Fibroblast of lung (primary cell): Measurements from ENCODE around the gene SPHK2. TPM values are rescaled to one million over a fixed set of nuclear protein-coding genes. Genes with fewer than 3 reads are reported as not detected.

Source experiments
- DNase-seq, 2 donors: peaks; one replicate each; pipeline versions ENCODE4 v3.0.0 to v3.0.0-alpha.2; 2010; ENCODE audit warnings: low read depth in 2 of 2
- H2AFZ ChIP-seq: 2 replicates; pipeline ENCODE4 v1.5.1; 2012; ENCODE audit warnings: low read length, control low read depth, inconsistent platforms
- H3K27ac ChIP-seq: 2 replicates; pipeline ENCODE4 v1.5.1; 2011; ENCODE audit warnings: low read length, control low read depth; ENCODE audit not compliant: insufficient read depth
- H3K27me3 ChIP-seq: 2 replicates; pipeline ENCODE4 v1.5.1; 2011; ENCODE audit warnings: mild to moderate bottlenecking, low read length; ENCODE audit not compliant: control insufficient read depth, insufficient read depth
- H3K36me3 ChIP-seq: 2 replicates; pipeline ENCODE4 v1.5.1; 2011; ENCODE audit warnings: low read length; ENCODE audit not compliant: control insufficient read depth, insufficient read depth
- H3K4me1 ChIP-seq: 2 replicates; pipeline ENCODE4 v1.5.1; 2011; ENCODE audit warnings: low read length; ENCODE audit not compliant: control insufficient read depth, insufficient read depth; ENCODE audit errors: extremely low read depth
- H3K4me2 ChIP-seq: 2 replicates; pipeline ENCODE4 v1.5.1; 2011; ENCODE audit warnings: low read length, control low read depth; ENCODE audit not compliant: insufficient read depth; ENCODE audit errors: extremely low read depth
- H3K4me3 ChIP-seq, 4 experiments: fragments of 200-600 bp in 1 of 4; sonication (generic) in 1 of 4; replicated peaks in 1 of 4; 2 replicates each; pipeline ENCODE4 v1.5.1; 2011 to 2016; ENCODE audit warnings: low read length in 4 of 4, low read depth in 3 of 4, mild to moderate bottlenecking in 3 of 4, control low read depth in 2 of 4, inconsistent platforms in 1 of 4, mixed read lengths in 1 of 4; ENCODE audit not compliant: insufficient read depth in 1 of 4; ENCODE audit errors: control extremely low read depth in 1 of 4
- H3K79me2 ChIP-seq: 2 replicates; pipeline ENCODE4 v1.5.1; 2012; ENCODE audit warnings: mild to moderate bottlenecking, low read length, inconsistent platforms; ENCODE audit not compliant: control insufficient read depth, insufficient read depth
- H3K9ac ChIP-seq: 2 replicates; pipeline ENCODE4 v1.5.1; 2011; ENCODE audit warnings: mild to moderate bottlenecking, low read length, control low read depth; ENCODE audit not compliant: insufficient read depth
- H3K9me3 ChIP-seq: 2 replicates; pipeline ENCODE4 v1.5.1; 2012; ENCODE audit warnings: low read depth, low read length; ENCODE audit not compliant: control insufficient read depth, insufficient read depth
- H4K20me1 ChIP-seq: 2 replicates; pipeline ENCODE4 v1.5.1; 2011; ENCODE audit warnings: low read length; ENCODE audit not compliant: control insufficient read depth, insufficient read depth; ENCODE audit errors: extremely low read depth
- CTCF ChIP-seq, 2 donors: IDR thresholded peaks in 1 of 2; conservative IDR thresholded peaks in 1 of 2; 1 replicate in 1 of 2; 2 replicates in 1 of 2; pipeline ENCODE4 v1.5.1; 2011 to 2012; ENCODE audit warnings: low read length in 2 of 2, control low read depth in 1 of 2, inconsistent platforms in 1 of 2, low read depth in 1 of 2, mild to moderate bottlenecking in 1 of 2
- EZH2 ChIP-seq: IDR thresholded peaks from 2 replicates; pipeline ENCODE4 v1.5.1; 2012; ENCODE audit warnings: low read length, control low read depth, mild to moderate bottlenecking; ENCODE audit errors: missing control alignments
- polyA plus RNA-seq, 2 donors: library from polyadenylated mRNA; depleted of rRNA in 1 of 2; stranded (reverse) in 1 of 2; unstranded in 1 of 2; fragments of >200 nt; gene quantifications; 2 replicates each; pipeline ENCODE4 v1.2.1, GENCODE V29; 2011 to 2012; ENCODE audit warnings: missing spikeins in 1 of 2
- total RNA-seq: library from RNA; depleted of rRNA; stranded (reverse); fragments of >200 nt; gene quantifications from 2 replicates; pipeline ENCODE4 v1.2.1, GENCODE V29; 2014

The SPHK2 gene
- total and polyA plus RNA-seq, 2 donors (not counting 1 experiment from before 2014, with no cell fraction given), result 3.4 to 9.6 TPM

GRCh38 chr19:48598996-48599700 is 20.2 kb upstream of the SPHK2 start:
- Histone ChIP-seq H2AFZ (no peak overlapping the region), H3K9ac (no peak overlapping the region), H3K4me3 (no peak overlapping the region), H3K4me1 (no peaks in the 10 kb centered on the region), H3K27me3 (no peaks in the 10 kb centered on the region), H3K36me3 (no peaks in the 10 kb centered on the region), H3K27ac (no peak overlapping the region), H3K9me3 (no peaks in the 10 kb centered on the region), H3K4me2 (no peak overlapping the region), H4K20me1 (no peaks in the 10 kb centered on the region), H3K79me2 (no peaks in the 10 kb centered on the region)
- TF ChIP-seq CTCF (conservative IDR thresholded peaks at IDR 0.05 in 1 of 2, IDR thresholded peaks at IDR 0.05 in 1 of 2; ENCODE audit: low read depth in 1 of 2, low read length in 2 of 2), result no peak
- no peak for DNase-seq

- no peaks in the 10 kb centered on the region for H3K4me1 ChIP-seq
- no peaks in the 10 kb centered on the region for H4K20me1 ChIP-seq
- no peak for DNase-seq
- H3K27me3 ChIP-seq, result no peaks in the 10 kb centered on the region
- TF ChIP-seq CTCF (conservative IDR thresholded peaks at IDR 0.05 in 1 of 2, IDR thresholded peaks at IDR 0.05 in 1 of 2; ENCODE audit: low read depth in 1 of 2, low read length in 2 of 2) (no peak), EZH2 (no peak)
- H3K4me3 ChIP-seq, result no peak overlapping the region
- H2AFZ ChIP-seq, result no peak overlapping the region
- H3K9me3 ChIP-seq, result no peaks in the 10 kb centered on the region
- H3K9ac ChIP-seq, result no peak overlapping the region
- H3K36me3 ChIP-seq, result no peaks in the 10 kb centered on the region
- H3K79me2 ChIP-seq, result no peaks in the 10 kb centered on the region
- H3K4me2 ChIP-seq, result no peak overlapping the region
- H3K27ac ChIP-seq, result no peak overlapping the region
Measured at GRCh38 chr19:48600679-48601417, 18.5 kb upstream of the SPHK2 start.

GRCh38 chr19:48603001-48603400 is 16.3 kb upstream of the SPHK2 start:
- Histone ChIP-seq H3K9ac (no peak overlapping the region), H3K27me3 (no peaks in the 10 kb centered on the region), H3K4me3 (no peak overlapping the region), H3K27ac (no peak overlapping the region), H3K9me3 (no peaks in the 10 kb centered on the region), H4K20me1 (no peaks in the 10 kb centered on the region), H2AFZ (no peak overlapping the region), H3K79me2 (no peaks in the 10 kb centered on the region), H3K4me2 (no peak overlapping the region), H3K36me3 (no peaks in the 10 kb centered on the region), H3K4me1 (no peaks in the 10 kb centered on the region)
- DNase-seq, result no peak
- TF ChIP-seq CTCF (conservative IDR thresholded peaks at IDR 0.05 in 1 of 2, IDR thresholded peaks at IDR 0.05 in 1 of 2; ENCODE audit: low read depth in 1 of 2, low read length in 2 of 2), result no peak
- TF ChIP-seq EZH2, result no peak
